ENCODE results near the gene HOXD4.

Gene HOXD4

GRCh38 chr2:176199902-176200301 lies 48.6 kb downstream of the HOXD4 start:
- no peak for TF ChIP-seq CTCF (IDR thresholded peaks at IDR 0.05; ENCODE audit: low read depth, low read length, missing control alignments)
- in situ Hi-C loops (cut with HindIII; ENCODE audit: low sequenced_read_pairs) = no loop called here
- DNase-seq (ENCODE audit: low read depth) = no peak
- no peak overlapping the region for H3K4me3 ChIP-seq (ENCODE audit: low read depth, low read length)

- TF ChIP-seq CTCF (IDR thresholded peaks at IDR 0.05; ENCODE audit: low read depth, low read length, missing control alignments) = no peak
- DNase-seq (ENCODE audit: low read depth) = no peak
- no peak overlapping the region for H3K4me3 ChIP-seq (ENCODE audit: low read depth, low read length)
- in situ Hi-C loops (cut with HindIII; ENCODE audit: low sequenced_read_pairs) = no loop called here
Measured at GRCh38 chr2:176200971-176201370, 49.6 kb downstream of the HOXD4 start.

- no peak overlapping the region for H3K4me3 ChIP-seq (ENCODE audit: low read depth, low read length)
- DNase-seq (ENCODE audit: low read depth) = no peak
- TF ChIP-seq CTCF (IDR thresholded peaks at IDR 0.05; ENCODE audit: low read depth, low read length, missing control alignments) = no peak
- in situ Hi-C loops (cut with HindIII; ENCODE audit: low sequenced_read_pairs) = no loop called here
Measured at GRCh38 chr2:176202491-176202890, 51.1 kb downstream of the HOXD4 start.

All from astrocyte of the cerebellum (primary cell).